22Rv1 (cell line): ENCODE measurements around the gene FGF4.

Source experiments
- ZFX ChIP-seq: fragments of 450-650 bp; IDR thresholded peaks from 2 replicates; pipeline ENCODE4 v1.6.1; 2017; ENCODE audit warnings: antibody characterized with exemption, borderline replicate concordance
- TF ChIP-seq, protein P1 (sequence below): fragments of 450-650 bp; IDR thresholded peaks from 2 replicates; pipeline ENCODE4 v1.5.1; 2017; ENCODE audit warnings: mild to moderate bottlenecking

- TF ChIP-seq, protein P1, sequence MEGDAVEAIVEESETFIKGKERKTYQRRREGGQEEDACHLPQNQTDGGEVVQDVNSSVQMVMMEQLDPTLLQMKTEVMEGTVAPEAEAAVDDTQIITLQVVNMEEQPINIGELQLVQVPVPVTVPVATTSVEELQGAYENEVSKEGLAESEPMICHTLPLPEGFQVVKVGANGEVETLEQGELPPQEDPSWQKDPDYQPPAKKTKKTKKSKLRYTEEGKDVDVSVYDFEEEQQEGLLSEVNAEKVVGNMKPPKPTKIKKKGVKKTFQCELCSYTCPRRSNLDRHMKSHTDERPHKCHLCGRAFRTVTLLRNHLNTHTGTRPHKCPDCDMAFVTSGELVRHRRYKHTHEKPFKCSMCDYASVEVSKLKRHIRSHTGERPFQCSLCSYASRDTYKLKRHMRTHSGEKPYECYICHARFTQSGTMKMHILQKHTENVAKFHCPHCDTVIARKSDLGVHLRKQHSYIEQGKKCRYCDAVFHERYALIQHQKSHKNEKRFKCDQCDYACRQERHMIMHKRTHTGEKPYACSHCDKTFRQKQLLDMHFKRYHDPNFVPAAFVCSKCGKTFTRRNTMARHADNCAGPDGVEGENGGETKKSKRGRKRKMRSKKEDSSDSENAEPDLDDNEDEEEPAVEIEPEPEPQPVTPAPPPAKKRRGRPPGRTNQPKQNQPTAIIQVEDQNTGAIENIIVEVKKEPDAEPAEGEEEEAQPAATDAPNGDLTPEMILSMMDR: peak; percentile 32
- no peak for TF ChIP-seq ZFX
Observed at GRCh38 chr11:69721745-69722144, 53.4 kb downstream of the FGF4 start.
